Ishikawa (cell line): ENCODE measurements around the gene TLN1.

Source experiments
- CREB1 ChIP-seq: IDR thresholded peaks from 2 replicates; pipeline ENCODE4 v1.6.1; 2012; ENCODE audit warnings: low read depth
- EP300 ChIP-seq: IDR thresholded peaks from 2 replicates; pipeline ENCODE4 v1.6.1; 2012; ENCODE audit warnings: borderline replicate concordance
- MAX ChIP-seq: IDR thresholded peaks from 2 replicates; pipeline ENCODE4 v1.6.1; 2012
- NFIC ChIP-seq: IDR thresholded peaks from 2 replicates; pipeline ENCODE4 v1.6.1; 2012
- REST ChIP-seq: IDR thresholded peaks from 2 replicates; pipeline ENCODE4 v1.6.1; 2012; ENCODE audit warnings: low read depth, mild to moderate bottlenecking
- TAF1 ChIP-seq: IDR thresholded peaks from 2 replicates; pipeline ENCODE4 v1.6.1; 2012; ENCODE audit warnings: low read depth, mild to moderate bottlenecking
- YY1 ChIP-seq: IDR thresholded peaks from 2 replicates; pipeline ENCODE4 v1.6.1; 2012; ENCODE audit warnings: low read depth
- ZBTB7A ChIP-seq: IDR thresholded peaks from 2 replicates; pipeline ENCODE4 v1.6.1; 2012; ENCODE audit warnings: low read depth
- TF ChIP-seq, protein P1 (sequence below): IDR thresholded peaks from 2 replicates; pipeline ENCODE4 v1.6.1; 2012

DNA sequence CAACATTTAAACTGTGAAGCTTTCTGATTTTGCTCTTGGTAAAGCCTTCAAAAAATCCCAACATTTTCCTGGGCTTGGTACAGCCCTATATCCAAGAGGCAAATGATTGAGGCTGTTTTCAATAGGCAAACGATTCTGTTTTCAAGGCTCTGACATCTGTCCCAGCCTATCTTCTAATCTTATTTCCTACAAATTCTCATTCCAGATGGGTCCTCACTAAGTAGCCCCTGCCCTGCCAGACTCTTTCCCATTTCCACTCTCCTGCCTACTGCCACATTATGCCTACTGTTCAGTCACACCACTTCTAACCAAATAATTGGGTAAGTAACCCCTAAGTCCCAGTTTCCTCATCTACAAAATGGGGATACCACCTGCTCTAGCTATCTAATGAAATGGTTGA is 13.6 kb upstream of the TLN1 start:
- TF ChIP-seq REST, result no peak
- TF ChIP-seq EP300, result no peak
- no peak for TF ChIP-seq CREB1
- TF ChIP-seq NFIC, result no peak
- TF ChIP-seq YY1, result no peak
- TF ChIP-seq, protein P1, sequence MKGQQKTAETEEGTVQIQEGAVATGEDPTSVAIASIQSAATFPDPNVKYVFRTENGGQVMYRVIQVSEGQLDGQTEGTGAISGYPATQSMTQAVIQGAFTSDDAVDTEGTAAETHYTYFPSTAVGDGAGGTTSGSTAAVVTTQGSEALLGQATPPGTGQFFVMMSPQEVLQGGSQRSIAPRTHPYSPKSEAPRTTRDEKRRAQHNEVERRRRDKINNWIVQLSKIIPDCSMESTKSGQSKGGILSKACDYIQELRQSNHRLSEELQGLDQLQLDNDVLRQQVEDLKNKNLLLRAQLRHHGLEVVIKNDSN, result no peak
- TF ChIP-seq TAF1, result no peak
- TF ChIP-seq ZBTB7A, result no peak
- TF ChIP-seq MAX, result no peak
